Left lung (tissue), 10 donors: ENCODE data around the gene EEF2K. TPM values are rescaled to one million over a fixed set of nuclear protein-coding genes. Genes with fewer than 3 reads are reported as not detected.

Source experiments
- ATAC-seq: fragments of 200-7000 bp; cut with Tn5 transposase; one replicate; pipeline ENCODE4 v1.9.1; 2020; ENCODE audit warnings: moderate library complexity
- DNase-seq, 4 donors: peaks; one replicate each; pipeline ENCODE4 v3.0.0-alpha.2; 2013 to 2020
- H3K27ac ChIP-seq, 2 donors: fragments of 200-600 bp; sonication (generic) in 1 of 2; one replicate each; pipeline versions ENCODE4 v1.5.0 to v1.8.0; 2020 to 2021
- H3K27me3 ChIP-seq, 2 donors: fragments of 200-600 bp; sonication (generic) in 1 of 2; one replicate each; pipeline versions ENCODE4 v1.5.0 to v1.8.0; 2020 to 2021
- H3K36me3 ChIP-seq, 2 donors: fragments of 200-600 bp; sonication (generic) in 1 of 2; one replicate each; pipeline versions ENCODE4 v1.5.0 to v1.8.0; 2020 to 2021
- H3K4me1 ChIP-seq, 2 donors: fragments of 200-600 bp; one replicate each; pipeline ENCODE4 v1.8.0; 2021
- H3K4me3 ChIP-seq, 2 donors: fragments of 200-600 bp; sonication (generic) in 1 of 2; one replicate each; pipeline versions ENCODE4 v1.5.0 to v1.8.0; 2020 to 2021; ENCODE audit warnings: mild to moderate bottlenecking in 1 of 2
- H3K9me3 ChIP-seq, 2 donors: fragments of 200-600 bp; sonication (generic) in 1 of 2; one replicate each; pipeline versions ENCODE4 v1.5.0 to v1.8.0; 2020 to 2021
- CTCF ChIP-seq, 2 donors: fragments of 200-600 bp; sonication (generic) in 1 of 2; IDR thresholded peaks; one replicate each; pipeline versions ENCODE4 v1.5.0 to v1.8.0; 2021; ENCODE audit warnings: antibody characterized with exemption in 2 of 2
- intact Hi-C, 2 donors: fragments of 100-400 bp; cut with DNase I; formaldehyde crosslinking; loops; one replicate each; pipeline versions ENCODE4 v1.11.2 to v1.14.2; 2022
- polyA plus RNA-seq, 6 donors: library from polyadenylated mRNA; unstranded; fragments of 120-200 nt; gene quantifications; one replicate each; pipeline ENCODE4 v1.2.1, GENCODE V29; 2013; ENCODE audit not compliant: insufficient read length in 6 of 6
- total RNA-seq, 2 donors: library from RNA; stranded (reverse); fragmentation: NEBNext Ultra II Directional; extraction: Animal tissue kit (Norgen Biotek cat#: 25700); gene quantifications; one replicate each; pipeline ENCODE4 v1.2.1, GENCODE V29; 2021
- donor health status: DM: no; HTN: yes; CAD: no.
- donor health status: DM: no; HTN: no; CAD: no.

The EEF2K gene
- total and polyA plus RNA-seq, 8 donors = 21.2 to 32.8 (median 23.7) TPM

GRCh38 chr16:22291020-22291419 lies 84.9 kb downstream of the EEF2K start:
- peaks cover 0 to 8% of the 10 kb centered on the region in 2 donors for H3K36me3 ChIP-seq
- ATAC-seq = no peak
- no peak for DNase-seq

GRCh38 chr16:22291860-22292318 lies 85.8 kb downstream of the EEF2K start:
- Histone ChIP-seq H3K4me3 (no peak overlapping the region), H3K36me3 (no peaks in the 10 kb centered on the region), H3K4me1 (peaks cover 0 to 9% of the 10 kb centered on the region in 2 donors), H3K27me3 (no peaks in the 10 kb centered on the region), H3K27ac (no peak overlapping the region), H3K9me3 (no peaks in the 10 kb centered on the region)
- TF ChIP-seq CTCF (IDR thresholded peaks at IDR 0.05) = no peak
- no peak for ATAC-seq
- no peak for DNase-seq
- intact Hi-C loops = no loop called here

More at GRCh38 chr16:22291020-22291419, 84.9 kb downstream of the EEF2K start:
- TF ChIP-seq CTCF (IDR thresholded peaks at IDR 0.05) = no peak
- intact Hi-C loops = no loop called here
- Histone ChIP-seq H3K27ac (no peak overlapping the region), H3K4me1 (peaks cover 0 to 1% of the 10 kb centered on the region in 2 donors), H3K4me3 (no peak overlapping the region), H3K9me3 (no peaks in the 10 kb centered on the region), H3K27me3 (no peaks in the 10 kb centered on the region)

- no peaks in the 10 kb centered on the region for H3K9me3 ChIP-seq
These were observed 86.2 kb downstream of the EEF2K start for GRCh38 chr16:22292320-22292719.

GRCh38 chr16:22293137-22294106 lies 87.3 kb downstream of the EEF2K start:
- ATAC-seq = no peak
- Histone ChIP-seq H3K4me1 (peaks cover 0 to 17% of the 10 kb centered on the region in 2 donors), H3K4me3 (no peak overlapping the region), H3K27ac (no peak overlapping the region), H3K27me3 (no peaks in the 10 kb centered on the region), H3K36me3 (no peaks in the 10 kb centered on the region), H3K9me3 (no peaks in the 10 kb centered on the region)
- no peak for DNase-seq
- intact Hi-C loops = no loop called here
- TF ChIP-seq CTCF (IDR thresholded peaks at IDR 0.05) = no peak

More at GRCh38 chr16:22292320-22292719, 86.2 kb downstream of the EEF2K start:
- TF ChIP-seq CTCF (IDR thresholded peaks at IDR 0.05) = no peak
- no peak overlapping the region for H3K27ac ChIP-seq
- intact Hi-C loops = no loop called here
- no peaks in the 10 kb centered on the region for H3K27me3 ChIP-seq
- DNase-seq (no peak), ATAC-seq (no peak)
- no peak overlapping the region for H3K4me3 ChIP-seq
- H3K36me3 ChIP-seq = no peaks in the 10 kb centered on the region
- H3K4me1 ChIP-seq = peaks cover 0 to 9% of the 10 kb centered on the region in 2 donors
